Measurements from ENCODE around the gene INPP4B. TPM values are rescaled to one million over a fixed set of nuclear protein-coding genes. Genes with fewer than 3 reads are reported as not detected.
A peak's percentile ranks its signal among the peaks of the same experiment; 100 is the strongest.

Gene INPP4B
- total RNA-seq, 1 donor from 2014 or later: 4.9 TPM

DNA sequence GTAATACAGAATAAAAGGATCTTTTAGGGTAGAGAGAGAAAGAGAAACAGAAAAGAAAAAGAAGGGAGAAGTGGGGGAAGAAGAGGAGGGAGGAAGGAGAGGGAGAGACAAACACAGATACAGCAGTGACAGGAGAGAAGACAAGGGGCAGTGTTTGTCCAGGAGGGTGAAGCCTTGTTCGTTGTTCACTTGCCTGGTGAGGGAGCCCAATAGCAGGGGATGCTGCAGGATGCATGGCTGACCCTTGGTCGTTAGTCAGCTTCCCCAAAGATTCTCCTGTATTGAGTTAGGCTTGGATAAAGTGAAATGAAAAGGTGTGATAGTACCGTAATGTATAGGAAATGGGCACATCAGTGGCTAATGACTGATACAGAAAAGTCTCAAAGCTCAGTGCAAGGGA lies 806.1 kb downstream of the INPP4B start:
- H3K27me3 Mint-ChIP-seq (ENCODE audit: unreplicated experiment): no peaks in the 10 kb centered on the region
- H3K4me3 Mint-ChIP-seq (ENCODE audit: unreplicated experiment): no peak overlapping the region
- TF ChIP-seq, protein P1, sequence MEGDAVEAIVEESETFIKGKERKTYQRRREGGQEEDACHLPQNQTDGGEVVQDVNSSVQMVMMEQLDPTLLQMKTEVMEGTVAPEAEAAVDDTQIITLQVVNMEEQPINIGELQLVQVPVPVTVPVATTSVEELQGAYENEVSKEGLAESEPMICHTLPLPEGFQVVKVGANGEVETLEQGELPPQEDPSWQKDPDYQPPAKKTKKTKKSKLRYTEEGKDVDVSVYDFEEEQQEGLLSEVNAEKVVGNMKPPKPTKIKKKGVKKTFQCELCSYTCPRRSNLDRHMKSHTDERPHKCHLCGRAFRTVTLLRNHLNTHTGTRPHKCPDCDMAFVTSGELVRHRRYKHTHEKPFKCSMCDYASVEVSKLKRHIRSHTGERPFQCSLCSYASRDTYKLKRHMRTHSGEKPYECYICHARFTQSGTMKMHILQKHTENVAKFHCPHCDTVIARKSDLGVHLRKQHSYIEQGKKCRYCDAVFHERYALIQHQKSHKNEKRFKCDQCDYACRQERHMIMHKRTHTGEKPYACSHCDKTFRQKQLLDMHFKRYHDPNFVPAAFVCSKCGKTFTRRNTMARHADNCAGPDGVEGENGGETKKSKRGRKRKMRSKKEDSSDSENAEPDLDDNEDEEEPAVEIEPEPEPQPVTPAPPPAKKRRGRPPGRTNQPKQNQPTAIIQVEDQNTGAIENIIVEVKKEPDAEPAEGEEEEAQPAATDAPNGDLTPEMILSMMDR (IDR thresholded peaks at IDR 0.05; ENCODE audit: unreplicated experiment): no peak
- no peak for DNase-seq (ENCODE audit: low spot score)
- no peaks in the 10 kb centered on the region for H3K36me3 Mint-ChIP-seq (ENCODE audit: low read depth, unreplicated experiment)
- no peaks in the 10 kb centered on the region for H3K4me1 Mint-ChIP-seq (ENCODE audit: unreplicated experiment)
- H3K9me3 Mint-ChIP-seq (ENCODE audit: unreplicated experiment): no peaks in the 10 kb centered on the region
- no peak overlapping the region for H3K27ac Mint-ChIP-seq (ENCODE audit: unreplicated experiment)

DNA sequence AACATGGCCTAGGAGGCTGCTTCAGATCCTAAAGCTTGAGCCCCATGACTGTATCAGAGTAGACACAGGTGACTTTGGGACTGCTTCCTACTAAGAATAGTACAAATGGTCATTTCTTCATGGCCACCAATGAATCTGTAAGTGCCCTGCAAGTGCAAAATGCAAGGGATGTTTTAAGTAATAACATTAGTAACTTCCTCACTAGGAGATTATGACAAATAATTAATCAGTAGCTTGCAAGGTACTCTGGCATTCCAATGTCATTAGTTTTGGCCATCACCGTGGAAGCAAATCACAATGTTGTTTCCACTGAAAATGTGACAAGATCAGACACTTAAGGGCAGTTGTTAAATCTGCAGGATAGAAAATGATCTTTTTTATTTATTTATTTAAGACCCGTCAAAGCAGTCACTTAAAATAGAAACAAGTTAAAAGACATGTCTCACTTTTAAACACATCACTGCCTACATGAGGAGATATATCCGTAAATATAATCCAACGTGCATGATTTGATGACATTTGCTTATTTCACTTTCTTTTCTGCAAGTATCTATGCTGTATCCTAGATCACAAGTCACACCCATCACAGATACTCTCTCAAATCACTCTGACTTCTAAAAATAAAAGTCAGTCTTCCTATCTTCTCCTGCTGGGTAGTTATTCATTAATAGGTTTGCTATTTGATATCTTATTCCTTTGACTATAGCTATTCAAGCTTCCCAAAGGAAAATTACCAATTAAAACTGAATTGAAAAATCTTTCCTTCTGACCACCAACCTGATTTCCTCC lies 809.1 kb downstream of the INPP4B start:
- DNase-seq (ENCODE audit: low spot score): no peak
- Mint-ChIP-seq H3K9me3 (ENCODE audit: unreplicated experiment) (no peaks in the 10 kb centered on the region), H3K4me3 (ENCODE audit: unreplicated experiment) (no peak overlapping the region), H3K36me3 (ENCODE audit: low read depth, unreplicated experiment) (no peaks in the 10 kb centered on the region), H3K4me1 (ENCODE audit: unreplicated experiment) (no peaks in the 10 kb centered on the region), H3K27me3 (ENCODE audit: unreplicated experiment) (peaks cover 6% of the 10 kb centered on the region), H3K27ac (ENCODE audit: unreplicated experiment) (no peak overlapping the region)
- TF ChIP-seq, protein P1 (IDR thresholded peaks at IDR 0.05; ENCODE audit: unreplicated experiment): no peak

DNA sequence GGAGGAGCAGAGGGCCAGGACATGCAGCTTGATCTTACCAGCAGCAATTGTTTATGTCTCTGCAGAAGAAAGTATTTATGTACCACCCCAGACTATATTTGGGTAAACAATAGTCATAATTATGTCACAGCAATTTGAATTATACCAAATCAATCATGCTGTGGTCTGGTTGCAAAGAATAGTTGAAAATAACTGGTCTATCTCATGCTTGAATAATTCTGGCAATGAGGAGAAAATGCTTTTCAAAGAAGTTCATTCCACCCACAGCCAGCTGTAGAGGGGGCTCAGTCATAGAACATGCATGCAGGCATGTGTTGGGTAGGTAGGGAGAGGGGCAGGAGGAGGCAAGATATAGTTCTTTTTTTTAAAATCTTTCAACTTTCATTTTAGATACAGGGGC lies 810.5 kb downstream of the INPP4B start:
- TF ChIP-seq, protein P1 (IDR thresholded peaks at IDR 0.05; ENCODE audit: unreplicated experiment): no peak
- Mint-ChIP-seq H3K9me3 (ENCODE audit: unreplicated experiment) (no peaks in the 10 kb centered on the region), H3K4me3 (ENCODE audit: unreplicated experiment) (no peak overlapping the region), H3K4me1 (ENCODE audit: unreplicated experiment) (no peaks in the 10 kb centered on the region), H3K27ac (ENCODE audit: unreplicated experiment) (no peak overlapping the region), H3K27me3 (ENCODE audit: unreplicated experiment) (peaks cover 6% of the 10 kb centered on the region), H3K36me3 (ENCODE audit: low read depth, unreplicated experiment) (no peaks in the 10 kb centered on the region)
- DNase-seq (ENCODE audit: low spot score): no peak

DNA sequence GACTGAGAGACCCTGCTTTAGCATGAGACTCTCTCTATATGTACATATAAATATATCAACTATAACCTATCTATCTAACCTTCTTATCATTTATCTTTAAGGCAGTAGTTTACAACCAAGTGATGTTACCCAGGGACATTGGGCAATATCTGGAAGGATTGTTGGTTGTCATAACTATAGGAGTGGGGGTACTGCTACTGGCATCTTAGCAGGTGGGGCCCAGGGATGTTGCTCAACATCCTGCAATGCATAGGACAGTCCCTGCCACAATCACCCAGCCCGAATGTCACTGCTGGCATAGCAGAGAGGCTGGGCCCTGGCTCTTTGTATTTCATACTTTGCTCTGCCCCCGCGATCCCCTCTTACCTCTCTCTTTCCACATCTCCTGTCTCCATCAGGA lies 812.0 kb downstream of the INPP4B start:
- TF ChIP-seq, protein P1 (IDR thresholded peaks at IDR 0.05; ENCODE audit: unreplicated experiment): no peak
- H3K4me3 Mint-ChIP-seq (ENCODE audit: unreplicated experiment): no peak overlapping the region

DNA sequence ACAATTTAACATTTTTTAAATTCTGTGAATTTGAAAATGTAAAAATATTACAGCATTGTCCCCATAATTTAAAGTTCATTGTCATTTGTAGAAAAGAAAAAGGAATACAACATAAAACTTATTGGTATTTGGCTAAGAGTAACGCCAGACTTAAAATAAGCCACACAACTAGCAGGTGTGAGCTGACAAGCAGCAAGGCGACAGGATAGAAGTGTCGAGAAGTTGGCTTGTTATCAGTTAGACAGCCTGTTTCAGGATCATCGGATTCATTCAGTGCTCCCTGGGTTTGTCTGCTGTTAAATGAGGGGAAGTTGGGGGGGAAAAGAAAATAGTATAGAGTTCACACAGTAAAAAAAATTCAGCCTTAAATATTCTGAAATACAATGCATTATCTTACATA lies 816.1 kb downstream of the INPP4B start:
- Mint-ChIP-seq H3K27ac (ENCODE audit: unreplicated experiment) (no peak overlapping the region), H3K9me3 (ENCODE audit: unreplicated experiment) (no peaks in the 10 kb centered on the region), H3K4me3 (ENCODE audit: unreplicated experiment) (no peak overlapping the region), H3K4me1 (ENCODE audit: unreplicated experiment) (peaks cover 6% of the 10 kb centered on the region), H3K27me3 (ENCODE audit: unreplicated experiment) (peaks cover 6% of the 10 kb centered on the region), H3K36me3 (ENCODE audit: low read depth, unreplicated experiment) (no peaks in the 10 kb centered on the region)
- DNase-seq (ENCODE audit: low spot score): no peak
- TF ChIP-seq, protein P1 (IDR thresholded peaks at IDR 0.05; ENCODE audit: unreplicated experiment): no peak

More for the DNA sequence above, 812.0 kb downstream of the INPP4B start:
- Mint-ChIP-seq H3K9me3 (ENCODE audit: unreplicated experiment) (no peaks in the 10 kb centered on the region), H3K27ac (ENCODE audit: unreplicated experiment) (peak overlapping the region; percentile 51), H3K36me3 (ENCODE audit: low read depth, unreplicated experiment) (no peaks in the 10 kb centered on the region), H3K4me1 (ENCODE audit: unreplicated experiment) (peaks cover 6% of the 10 kb centered on the region), H3K27me3 (ENCODE audit: unreplicated experiment) (peaks cover 6% of the 10 kb centered on the region)
- no peak for DNase-seq (ENCODE audit: low spot score)

Data from endothelial cell (in vitro differentiated cells).